GM10266 (cell line): ENCODE measurements around the gene SULT1C4.
A peak's percentile ranks its signal among the peaks of the same experiment; 100 is the strongest.

ENCODE experiments used
- DNase-seq: peaks from one replicate; pipeline ENCODE4 v3.0.0; 2012; ENCODE audit errors: extremely low spot score
- TF ChIP-seq, protein P1 (sequence below): IDR thresholded peaks from 2 replicates; pipeline ENCODE4 v1.5.1; 2012; ENCODE audit warnings: mild to moderate bottlenecking, low read depth; ENCODE audit not compliant: control insufficient read depth, insufficient read depth; ENCODE audit errors: missing control alignments

SULT1C4 gene

GRCh38 chr2:108412995-108413710 is 35.4 kb downstream of the SULT1C4 start:
- no peak for DNase-seq
- TF ChIP-seq, protein P1, sequence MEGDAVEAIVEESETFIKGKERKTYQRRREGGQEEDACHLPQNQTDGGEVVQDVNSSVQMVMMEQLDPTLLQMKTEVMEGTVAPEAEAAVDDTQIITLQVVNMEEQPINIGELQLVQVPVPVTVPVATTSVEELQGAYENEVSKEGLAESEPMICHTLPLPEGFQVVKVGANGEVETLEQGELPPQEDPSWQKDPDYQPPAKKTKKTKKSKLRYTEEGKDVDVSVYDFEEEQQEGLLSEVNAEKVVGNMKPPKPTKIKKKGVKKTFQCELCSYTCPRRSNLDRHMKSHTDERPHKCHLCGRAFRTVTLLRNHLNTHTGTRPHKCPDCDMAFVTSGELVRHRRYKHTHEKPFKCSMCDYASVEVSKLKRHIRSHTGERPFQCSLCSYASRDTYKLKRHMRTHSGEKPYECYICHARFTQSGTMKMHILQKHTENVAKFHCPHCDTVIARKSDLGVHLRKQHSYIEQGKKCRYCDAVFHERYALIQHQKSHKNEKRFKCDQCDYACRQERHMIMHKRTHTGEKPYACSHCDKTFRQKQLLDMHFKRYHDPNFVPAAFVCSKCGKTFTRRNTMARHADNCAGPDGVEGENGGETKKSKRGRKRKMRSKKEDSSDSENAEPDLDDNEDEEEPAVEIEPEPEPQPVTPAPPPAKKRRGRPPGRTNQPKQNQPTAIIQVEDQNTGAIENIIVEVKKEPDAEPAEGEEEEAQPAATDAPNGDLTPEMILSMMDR = no peak

GRCh38 chr2:108413711-108414095 is 35.9 kb downstream of the SULT1C4 start:
- TF ChIP-seq, protein P1 = no peak
- no peak for DNase-seq

- TF ChIP-seq, protein P1 = no peak
- DNase-seq = no peak
Measured at GRCh38 chr2:108414256-108414876, 36.6 kb downstream of the SULT1C4 start.

- no peak for DNase-seq
- TF ChIP-seq, protein P1 = no peak
Measured at GRCh38 chr2:108414945-108415344, 37.2 kb downstream of the SULT1C4 start.

- TF ChIP-seq, protein P1 = peak; percentile 15
- no peak for DNase-seq
Measured at GRCh38 chr2:108417254-108417653, 39.5 kb downstream of the SULT1C4 start.

DNA sequence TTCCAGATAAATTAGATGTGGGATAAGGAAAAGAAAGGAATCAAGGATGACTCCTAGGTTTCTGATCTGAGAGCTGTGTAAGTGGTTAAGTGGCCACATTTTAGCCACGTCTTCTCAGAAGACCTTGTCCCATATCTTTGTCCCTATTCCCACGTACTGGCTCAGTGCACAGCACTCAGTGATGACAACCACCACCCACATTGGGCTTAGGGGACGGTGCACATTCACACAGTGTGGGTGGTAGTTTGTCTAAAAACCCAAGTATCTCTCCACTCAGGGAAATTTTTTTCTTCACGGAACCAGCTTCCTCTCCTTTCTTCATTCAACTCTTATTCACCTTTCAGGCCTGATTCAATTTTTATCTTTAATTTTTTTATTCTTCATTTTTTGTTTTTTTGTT is 40.7 kb downstream of the SULT1C4 start:
- no peak for DNase-seq
- TF ChIP-seq, protein P1 = no peak

- DNase-seq = no peak
- TF ChIP-seq, protein P1 = no peak
Measured at GRCh38 chr2:108423067-108423466, 45.3 kb downstream of the SULT1C4 start.
